KMS-11 (cell line): Measurements from ENCODE around the gene ZNF101.

Source experiments
- H2AFZ ChIP-seq: fragments of 200-600 bp; sonication (generic); 2 replicates; pipeline ENCODE4 v1.6.1; 2016; ENCODE audit warnings: antibody characterized with exemption, mixed run types, low read depth
- H3K27ac ChIP-seq: fragments of 200-600 bp; sonication (generic); 2 replicates; pipeline ENCODE4 v1.6.1; 2016; ENCODE audit warnings: mild to moderate bottlenecking, mixed run types
- H3K27me3 ChIP-seq: fragments of 200-600 bp; sonication (generic); 2 replicates; pipeline ENCODE4 v1.6.1; 2017; ENCODE audit warnings: mild to moderate bottlenecking, low read depth, mixed run types, moderate library complexity; ENCODE audit not compliant: insufficient read depth
- H3K36me3 ChIP-seq: fragments of 200-600 bp; sonication (generic); 2 replicates; pipeline ENCODE4 v1.6.1; 2017; ENCODE audit warnings: mild to moderate bottlenecking, mixed run types; ENCODE audit not compliant: insufficient read depth
- H3K4me1 ChIP-seq: fragments of 200-600 bp; sonication (generic); 2 replicates; pipeline ENCODE4 v1.6.1; 2016; ENCODE audit warnings: mild to moderate bottlenecking, low read depth, mixed run types; ENCODE audit not compliant: poor library complexity, severe bottlenecking
- H3K4me2 ChIP-seq: fragments of 200-600 bp; sonication (generic); 2 replicates; pipeline ENCODE4 v1.7.0; 2016; ENCODE audit warnings: mild to moderate bottlenecking, mixed run types
- H3K4me3 ChIP-seq: fragments of 200-600 bp; sonication (generic); IDR thresholded peaks from 2 replicates; pipeline ENCODE4 v1.6.1; 2017; ENCODE audit warnings: low read depth, low read length, mixed read lengths; ENCODE audit not compliant: insufficient read depth
- H3K79me2 ChIP-seq: fragments of 200-600 bp; sonication (generic); 2 replicates; pipeline ENCODE4 v1.6.1; 2016; ENCODE audit warnings: low read depth, mixed run types; ENCODE audit not compliant: insufficient read depth
- H3K9ac ChIP-seq: fragments of 200-600 bp; sonication (generic); 2 replicates; pipeline ENCODE4 v1.6.1; 2016; ENCODE audit warnings: mild to moderate bottlenecking, mixed run types
- H4K20me1 ChIP-seq: fragments of 200-600 bp; sonication (generic); 2 replicates; pipeline ENCODE4 v1.6.1; 2016; ENCODE audit warnings: mild to moderate bottlenecking, mixed run types; ENCODE audit not compliant: insufficient read depth
- CTCF ChIP-seq: fragments of 200-600 bp; sonication (generic); conservative IDR thresholded peaks from 2 replicates; pipeline ENCODE4 v1.6.1; 2017; ENCODE audit warnings: low read depth, mild to moderate bottlenecking, antibody characterized with exemption, low read length, moderate library complexity, mixed read lengths

Gene ZNF101

GRCh38 chr19:19624032-19624570 is 44.5 kb upstream of the ZNF101 start:
- no peaks in the 10 kb centered on the region for H3K27me3 ChIP-seq
- H4K20me1 ChIP-seq: no peaks in the 10 kb centered on the region
- H2AFZ ChIP-seq: no peak overlapping the region
- no peaks in the 10 kb centered on the region for H3K36me3 ChIP-seq
- H3K4me1 ChIP-seq: no peaks in the 10 kb centered on the region
- H3K79me2 ChIP-seq: no peaks in the 10 kb centered on the region
- H3K27ac ChIP-seq: no peak overlapping the region
- no peak for TF ChIP-seq CTCF
- no peak overlapping the region for H3K4me2 ChIP-seq
- H3K4me3 ChIP-seq: no peak overlapping the region
- no peak overlapping the region for H3K9ac ChIP-seq

DNA sequence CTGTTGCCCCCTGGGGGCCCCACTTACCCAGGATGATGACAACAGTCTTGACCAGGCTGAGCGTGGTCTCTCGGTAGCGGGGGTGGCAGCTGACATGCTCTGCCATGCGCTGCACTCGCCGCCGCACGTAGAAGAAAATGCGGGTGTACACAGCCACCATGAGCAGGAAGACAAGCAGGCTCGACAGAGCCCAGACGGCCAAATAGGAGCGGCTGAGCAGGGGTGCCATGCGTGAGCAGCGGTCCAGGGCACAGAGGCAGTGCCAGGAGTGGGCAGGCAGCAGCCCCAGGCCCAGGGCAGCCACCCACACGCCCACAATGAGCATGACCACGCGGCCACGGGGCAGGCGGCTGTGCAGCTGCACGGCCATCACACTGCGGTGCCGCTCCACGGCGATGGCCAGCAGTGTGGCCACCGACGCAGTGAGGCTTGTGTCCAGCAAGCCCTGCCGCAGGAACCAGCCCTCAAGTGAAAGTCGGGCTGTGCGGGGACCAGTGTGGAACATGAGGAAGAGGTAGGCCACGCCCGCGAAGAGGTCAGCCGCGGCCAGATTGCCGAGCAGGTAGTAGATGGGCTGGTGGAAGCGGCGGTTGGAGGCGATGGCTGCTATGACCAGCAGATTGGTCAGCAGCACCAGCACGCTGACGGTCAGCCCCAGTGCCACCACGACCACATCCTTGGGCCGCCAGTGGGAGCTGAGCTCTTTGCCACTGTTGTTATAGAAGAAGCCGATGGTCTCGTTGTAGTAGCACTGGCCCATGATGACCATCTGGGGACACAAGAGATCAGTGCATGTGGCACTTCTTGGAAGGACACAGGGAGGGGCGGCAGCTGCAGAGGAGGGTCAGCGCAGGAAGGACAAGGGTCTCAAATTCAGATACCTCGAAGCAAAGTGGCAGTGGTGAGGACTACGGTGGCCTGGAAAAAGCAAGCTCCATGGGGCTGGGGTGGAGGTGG is 41.8 kb upstream of the ZNF101 start:
- Histone ChIP-seq H3K4me1 (no peaks in the 10 kb centered on the region), H3K79me2 (no peaks in the 10 kb centered on the region), H3K36me3 (no peaks in the 10 kb centered on the region), H4K20me1 (no peaks in the 10 kb centered on the region), H3K27me3 (no peaks in the 10 kb centered on the region), H3K4me3 (no peak overlapping the region), H3K9ac (no peak overlapping the region), H3K27ac (no peak overlapping the region), H2AFZ (no peak overlapping the region; the same call in 1 of the 2 replicates), H3K4me2 (no peak overlapping the region)
- TF ChIP-seq CTCF: no peak

DNA sequence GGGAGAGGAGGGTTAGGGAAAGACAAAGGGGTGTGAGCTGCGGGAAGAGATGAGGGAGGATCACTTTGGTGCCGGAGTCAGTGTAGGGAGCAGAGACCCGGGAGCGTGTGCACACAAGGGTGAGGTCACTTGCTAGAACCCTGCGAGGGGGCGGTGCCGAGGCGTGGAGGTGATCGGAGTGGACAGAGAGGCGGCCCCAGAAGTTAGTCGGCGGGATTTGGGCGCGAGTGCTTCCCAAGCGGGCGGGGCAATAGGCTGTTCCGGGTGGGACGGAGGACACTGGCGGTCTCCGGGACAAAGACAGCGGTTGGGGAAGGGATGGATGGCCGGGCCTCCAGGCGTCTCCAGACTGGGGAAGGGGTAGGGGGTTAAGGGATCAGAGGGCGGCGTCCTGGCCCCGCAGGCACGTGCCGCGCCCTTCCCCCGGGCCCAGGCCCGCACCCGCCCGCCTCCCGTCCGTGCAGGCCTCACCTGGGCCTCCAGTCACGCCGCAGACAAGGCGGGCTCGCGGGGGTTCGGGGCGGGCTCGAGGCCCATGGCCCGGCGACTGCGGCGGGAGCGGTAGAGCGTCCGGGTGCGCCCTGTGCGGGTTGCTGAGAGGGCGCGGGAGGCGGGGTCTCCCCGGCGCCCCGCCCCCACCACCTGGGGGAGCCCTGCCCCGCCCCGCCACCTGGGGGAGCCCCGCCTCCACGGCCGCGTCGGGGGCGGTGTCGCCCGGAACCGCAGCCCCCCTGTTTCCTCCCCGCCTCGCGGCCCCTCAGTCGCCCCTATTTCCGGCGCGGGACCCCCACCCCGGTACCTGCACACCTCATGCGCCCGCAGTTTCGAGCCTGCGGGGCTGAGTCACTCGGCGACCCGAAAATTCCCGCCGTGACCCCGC is 40.8 kb upstream of the ZNF101 start, which contains the start of gene LPAR2:
Gene LPAR2, minus strand, starts transcription at position 600 of the 880 bp plus-strand sequence. CDS start 945 bp downstream, outside the sequence.
- no peaks in the 10 kb centered on the region for H3K27me3 ChIP-seq
- H3K9ac ChIP-seq: peak within 1 kb of the TSS; percentile 15; the same call in 1 of the 2 replicates
- H3K4me1 ChIP-seq: no peaks in the 10 kb centered on the region
- H3K27ac ChIP-seq: no peak within 1 kb of the TSS
- H3K79me2 ChIP-seq: no peaks in the 10 kb centered on the region
- H3K36me3 ChIP-seq: no peaks in the 10 kb centered on the region
- TF ChIP-seq CTCF: no peak
- no peak within 1 kb of the TSS for H3K4me2 ChIP-seq
- H3K4me3 ChIP-seq: no peak within 1 kb of the TSS
- peak within 1 kb of the TSS; percentile 18 for H2AFZ ChIP-seq
- H4K20me1 ChIP-seq: no peaks in the 10 kb centered on the region

GRCh38 chr19:19628501-19629134 is 40.0 kb upstream of the ZNF101 start:
- Histone ChIP-seq H3K36me3 (no peaks in the 10 kb centered on the region), H3K4me3 (no peak overlapping the region), H3K79me2 (no peaks in the 10 kb centered on the region), H3K27me3 (no peaks in the 10 kb centered on the region), H3K27ac (no peak overlapping the region), H3K9ac (no peak overlapping the region), H2AFZ (no peak overlapping the region), H3K4me1 (no peaks in the 10 kb centered on the region), H3K4me2 (no peak overlapping the region), H4K20me1 (no peaks in the 10 kb centered on the region)
- TF ChIP-seq CTCF: no peak
